Left colon (tissue), 2 donors: ENCODE results near the gene CCDC33. TPM values are rescaled to one million over a fixed set of nuclear protein-coding genes. Genes with fewer than 3 reads are reported as not detected.

ENCODE experiments used
- ATAC-seq: fragments of 200-7000 bp; cut with Tn5 transposase; one replicate; pipeline ENCODE4 v1.9.1; 2020; ENCODE audit warnings: mild to moderate bottlenecking, moderate library complexity
- DNase-seq, 2 donors: peaks; one replicate each; pipeline ENCODE4 v3.0.0-alpha.2; 2020
- intact Hi-C, 2 donors: fragments of 100-400 bp; cut with DNase I in 1 of 2; cut with micrococcal nuclease in 1 of 2; formaldehyde crosslinking; loops; one replicate each; pipeline versions ENCODE4 v1.11.2 to v1.14.0; 2022; cut with DNase I, micrococcal nuclease
- total RNA-seq, 2 donors: library from RNA; stranded (reverse); fragmentation: NEBNext Ultra II Directional; extraction: Animal tissue kit (Norgen Biotek cat#: 25700); gene quantifications; one replicate each; pipeline ENCODE4 v1.2.1, GENCODE V29; 2021
- donor health status: DM: no; HTN: no; CAD: no.
- donor health status: DM: yes; HTN: yes; CAD: no.

The CCDC33 gene
- total RNA-seq, 2 donors from 2014 or later = 0.46 TPM; not detected in 1

DNA sequence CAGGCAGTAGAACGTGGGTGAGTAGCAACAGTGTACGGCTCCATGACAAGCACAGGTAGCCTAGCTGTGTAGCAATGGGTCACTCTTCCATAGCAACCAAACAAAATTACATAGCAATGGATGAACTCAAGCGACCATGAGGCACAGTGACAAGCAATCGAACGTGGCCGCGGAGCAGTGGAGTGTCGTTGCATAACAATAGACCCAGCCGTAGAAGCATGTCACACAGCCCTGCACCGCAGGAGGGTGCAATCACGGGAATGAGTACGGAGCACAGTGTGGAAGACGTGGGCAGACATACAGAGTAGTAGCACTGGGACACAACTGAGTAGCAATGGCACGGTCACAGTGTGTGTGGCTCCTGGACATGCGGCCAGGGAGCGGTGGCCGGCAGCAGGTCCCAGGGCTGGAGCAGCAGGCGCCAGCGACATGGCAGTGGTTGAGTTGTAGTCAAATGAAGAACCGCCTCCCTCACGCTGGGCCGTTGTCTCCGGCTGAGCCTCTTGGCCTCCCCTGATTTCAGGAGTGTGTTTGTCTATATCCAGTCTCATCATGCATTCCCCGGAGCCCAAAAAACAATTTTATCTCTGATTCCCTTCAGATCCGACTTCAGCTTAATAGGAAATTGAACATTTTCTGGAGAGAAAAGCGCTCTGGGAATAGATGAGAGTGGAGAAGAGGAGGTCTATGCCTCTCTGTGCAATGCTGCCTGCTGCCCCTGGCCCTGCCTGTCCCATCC lies 64.1 kb downstream of the CCDC33 start:
- DNase-seq (no peak), ATAC-seq (no peak)
- intact Hi-C loops = no loop called here

DNA sequence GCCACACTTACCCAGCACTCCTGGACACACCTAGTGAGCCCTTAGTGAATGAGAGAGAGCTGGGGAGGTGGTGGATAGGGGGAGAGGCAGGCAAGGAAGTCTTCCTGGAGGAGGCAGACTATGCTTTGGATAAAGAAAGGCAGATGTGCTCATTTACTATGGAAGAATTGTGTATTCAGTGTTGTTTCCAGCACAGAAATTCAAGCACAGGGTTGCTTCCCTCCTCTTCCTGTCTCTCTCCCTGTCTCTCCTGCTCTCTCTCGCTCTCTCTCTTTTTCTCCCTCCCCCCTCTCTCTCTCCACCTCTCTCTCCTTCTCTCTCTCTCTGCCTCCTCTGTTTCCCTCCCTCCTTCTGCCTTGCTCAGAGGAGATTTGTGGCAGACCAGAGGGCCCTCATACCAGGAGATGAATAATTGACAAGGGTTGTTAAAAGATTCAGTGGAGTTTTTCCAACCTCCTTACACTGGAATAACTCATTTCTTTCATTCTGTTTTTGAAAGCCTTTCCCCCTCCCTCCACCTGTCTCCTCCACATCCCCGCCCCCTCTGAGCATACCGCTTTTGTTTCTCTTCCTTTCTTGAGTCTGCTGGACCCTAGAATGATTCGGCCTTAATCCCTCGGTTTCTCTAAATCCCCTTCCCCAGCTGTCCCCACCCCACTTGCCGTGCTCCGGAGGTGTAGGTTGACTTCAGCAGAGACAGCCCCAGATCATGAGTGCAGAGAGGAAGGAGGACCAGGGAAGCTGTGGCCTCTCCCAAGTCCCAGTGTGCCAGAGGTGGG lies 65.6 kb downstream of the CCDC33 start:
- intact Hi-C loops = no loop called here
- no peak for ATAC-seq
- DNase-seq = no peak

- ATAC-seq (peak; percentile 54), DNase-seq (peak in 1 of 2 donors; percentile 46)
- intact Hi-C loops = no loop called here
Measured at GRCh38 chr15:74302821-74303359, 66.8 kb downstream of the CCDC33 start.

GRCh38 chr15:74303741-74304309 lies 67.7 kb downstream of the CCDC33 start:
- DNase-seq = no peak
- intact Hi-C loops = no loop called here
- ATAC-seq = no peak

GRCh38 chr15:74304431-74304830 lies 68.3 kb downstream of the CCDC33 start:
- no peak for ATAC-seq
- intact Hi-C loops = no loop called here
- DNase-seq = no peak

- DNase-seq = no peak
- intact Hi-C loops = loop anchor here in 1 of 2 donors (5.0 kb wide), 1 partner anchor 178 kb away; no protein-coding TSS in a partner anchor
- no peak for ATAC-seq
Measured at GRCh38 chr15:74305687-74306086, 69.6 kb downstream of the CCDC33 start.

DNA sequence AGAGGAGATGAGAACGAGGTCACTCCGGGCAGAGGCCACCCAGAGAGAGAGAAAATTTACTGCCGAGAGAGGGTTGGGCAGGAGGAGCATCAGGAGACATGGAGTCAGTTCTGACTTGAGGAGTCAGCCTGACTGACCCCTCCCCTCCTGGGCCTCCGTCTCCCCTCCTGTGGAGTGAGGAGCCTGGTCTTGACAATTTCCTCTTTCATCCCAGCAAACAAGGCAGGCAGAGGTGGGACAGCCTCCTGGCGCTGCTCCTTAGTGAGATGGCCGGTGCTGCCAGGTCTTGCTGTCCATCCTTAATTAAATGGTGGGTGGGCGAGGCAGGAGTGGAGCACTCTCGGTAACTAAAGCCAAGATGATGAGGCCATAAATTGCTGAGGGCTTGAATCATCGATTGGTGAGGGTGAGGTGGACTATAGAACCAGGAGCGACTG lies 70.7 kb downstream of the CCDC33 start:
- DNase-seq (no peak), ATAC-seq (no peak)
- intact Hi-C loops = loop anchor here in 1 of 2 donors (5.0 kb wide), 1 partner anchor 179 kb away; no protein-coding TSS in a partner anchor

DNA sequence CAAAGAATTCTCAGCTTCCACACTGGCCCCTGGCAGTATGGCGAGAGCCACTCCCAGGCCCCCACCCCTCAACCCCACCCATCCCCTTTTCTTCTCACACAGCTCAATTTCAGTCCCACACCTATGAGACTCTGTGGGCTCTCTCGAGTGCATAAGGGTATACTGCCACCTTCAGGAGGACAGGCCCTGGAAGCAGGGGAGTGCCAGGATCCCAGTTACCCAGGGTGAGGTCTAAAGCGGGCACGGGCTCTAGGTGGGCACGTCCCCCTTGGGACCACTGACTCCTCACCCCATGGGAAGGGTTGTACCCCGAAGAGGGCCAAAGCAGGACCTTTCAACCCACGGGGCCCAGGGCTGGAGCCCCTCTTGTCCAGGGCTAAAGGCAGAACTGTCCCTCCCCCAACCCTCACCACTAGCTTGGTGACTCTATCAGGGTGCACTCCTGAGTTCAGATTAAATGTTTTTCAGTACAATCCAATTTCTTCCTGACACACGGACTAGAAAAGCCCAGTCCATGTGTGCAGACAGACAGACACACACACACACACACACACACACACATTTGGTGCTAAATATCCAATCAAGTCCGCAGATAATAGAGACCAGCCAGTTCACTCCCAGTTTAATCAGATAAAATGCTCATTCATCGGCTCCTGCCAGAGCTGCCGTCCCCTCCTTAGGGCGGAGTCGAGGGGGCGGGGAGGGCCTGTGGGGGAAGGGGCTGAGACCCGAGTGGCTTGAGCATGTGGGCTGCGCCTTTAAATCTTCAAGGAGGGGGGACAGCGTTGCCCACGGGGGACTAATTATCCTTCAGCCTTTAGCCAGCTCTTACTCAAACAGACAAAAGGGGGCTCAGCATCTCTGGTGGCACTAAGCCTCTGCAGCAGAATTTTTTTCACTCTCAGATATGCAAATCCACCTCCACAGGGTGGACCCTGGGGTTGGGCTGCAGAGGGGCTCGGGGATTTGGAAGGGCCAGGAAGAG lies 72.0 kb downstream of the CCDC33 start:
- intact Hi-C loops = loop anchor here in 1 of 2 donors (5.0 kb wide), 1 partner anchor 181 kb away; no protein-coding TSS in a partner anchor
- DNase-seq = peak in 1 of 2 donors; percentile 47
- peak; percentile 80 for ATAC-seq

DNA sequence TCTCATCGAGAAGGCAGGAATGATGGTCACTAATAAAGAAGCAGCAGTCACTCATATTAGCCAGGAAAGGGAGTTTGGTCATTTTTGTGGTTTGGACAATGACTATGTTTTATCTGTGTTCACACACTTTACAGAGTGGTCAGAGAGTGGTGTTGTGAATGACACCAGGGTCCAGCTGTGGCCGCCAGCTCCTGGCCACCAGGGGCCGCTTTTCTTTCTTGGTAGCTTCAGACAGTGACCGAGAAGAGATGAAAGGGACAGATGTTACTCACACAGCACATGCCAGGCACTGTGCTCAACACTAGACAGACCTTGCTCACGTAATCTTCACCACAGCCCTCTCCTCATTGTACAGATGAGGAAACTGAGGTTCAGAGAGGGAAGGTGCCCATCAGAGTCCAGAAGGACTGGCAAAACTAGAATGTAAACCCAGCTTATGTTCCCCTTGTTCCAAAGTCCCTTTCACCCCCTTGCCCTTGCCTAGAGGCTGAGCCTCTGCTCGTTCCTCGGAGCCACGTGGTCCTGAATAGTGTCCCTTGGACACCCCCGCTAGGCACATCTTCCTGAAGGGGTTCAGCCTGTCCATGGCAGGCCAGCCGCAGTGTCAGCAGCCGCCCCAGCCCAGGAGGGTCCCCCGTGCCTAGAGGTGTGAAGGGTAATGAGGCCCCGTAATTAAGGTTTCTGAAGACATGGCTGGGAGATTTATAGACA lies 75.8 kb downstream of the CCDC33 start:
- peak in 1 of 2 donors; percentile 25 for DNase-seq
- intact Hi-C loops = no loop called here
- peak; percentile 46 for ATAC-seq

DNA sequence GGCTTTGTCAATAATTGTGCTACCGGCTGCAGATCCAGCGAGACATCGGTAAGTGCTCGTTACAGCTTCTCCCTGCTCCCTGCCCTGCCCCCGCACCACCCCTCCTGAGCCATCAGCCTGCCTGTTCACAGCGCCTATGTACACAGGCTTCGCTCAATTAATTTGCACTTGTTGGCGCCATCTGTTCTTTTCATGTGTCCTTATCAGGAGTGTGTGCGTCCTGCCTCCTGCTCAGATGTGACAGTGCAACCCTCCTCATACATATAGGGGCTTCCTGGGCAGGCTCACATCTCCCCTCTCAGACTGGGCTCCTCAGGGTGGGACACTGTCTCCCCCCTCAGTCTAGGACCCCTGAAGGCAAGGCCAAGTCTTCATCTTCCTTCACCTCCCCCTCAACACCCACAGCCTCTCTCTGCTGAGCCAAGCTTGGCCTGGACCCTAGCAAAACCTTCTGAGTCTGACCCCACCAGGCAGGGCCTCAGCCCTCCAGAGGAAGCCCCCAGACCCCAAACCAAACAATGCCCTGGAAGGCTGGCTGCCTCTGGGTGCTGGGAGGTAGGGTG lies 76.4 kb downstream of the CCDC33 start:
- ATAC-seq = peak; percentile 52
- intact Hi-C loops = no loop called here
- DNase-seq = no peak

DNA sequence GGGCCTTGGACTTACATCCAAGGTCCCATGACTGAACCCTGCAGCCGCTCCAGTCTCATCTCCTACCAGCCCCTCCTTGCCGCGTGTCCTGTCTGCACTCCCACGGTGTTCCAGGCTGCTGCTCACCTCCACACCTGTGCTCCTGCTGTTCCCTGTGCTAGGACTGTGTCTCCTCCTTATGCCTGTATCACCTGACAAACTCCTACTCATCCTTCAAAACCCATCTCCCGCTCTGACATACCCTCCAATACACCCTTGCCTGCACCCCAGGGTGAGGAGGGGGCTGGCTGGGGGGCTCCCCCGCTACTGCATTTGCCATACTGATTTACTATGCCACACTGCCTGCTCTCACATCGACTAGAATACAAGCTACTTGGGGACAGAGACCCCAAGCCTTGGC lies 77.8 kb downstream of the CCDC33 start:
- ATAC-seq (no peak), DNase-seq (no peak)
- intact Hi-C loops = no loop called here

DNA sequence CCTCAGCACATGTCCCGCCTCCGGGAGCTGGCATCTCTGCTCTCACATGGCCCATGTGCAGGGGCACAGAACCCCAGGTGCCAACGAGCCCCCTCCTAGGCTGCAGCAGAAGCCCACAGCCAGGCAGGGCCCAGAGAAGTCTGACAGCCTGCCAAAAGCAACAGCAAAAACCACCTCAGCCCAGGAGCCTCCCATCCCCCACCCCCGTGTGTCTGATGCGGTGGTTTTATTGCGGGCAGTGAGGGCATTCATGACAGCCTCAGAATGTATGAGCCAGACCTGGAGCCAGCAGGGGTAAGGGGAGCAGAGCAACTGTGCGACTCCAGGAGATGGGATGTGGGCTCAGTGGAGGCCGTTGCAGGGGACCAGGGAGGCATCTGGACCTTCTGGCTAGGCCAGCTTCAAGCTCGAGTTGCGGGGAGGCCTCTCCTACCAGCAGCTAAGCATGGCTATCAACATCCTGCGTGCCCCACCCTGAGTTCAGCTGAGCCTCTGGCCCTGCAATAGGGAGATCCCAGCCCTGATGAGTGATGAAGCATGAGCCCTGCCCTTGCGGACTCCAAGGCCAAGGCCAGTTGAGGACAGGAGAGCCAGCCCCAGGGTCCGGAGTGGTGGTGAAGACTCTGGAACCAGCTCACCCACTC lies 78.8 kb downstream of the CCDC33 start:
- intact Hi-C loops = no loop called here
- ATAC-seq = no peak
- DNase-seq = no peak

GRCh38 chr15:74315626-74316025 lies 79.5 kb downstream of the CCDC33 start:
- DNase-seq = no peak
- intact Hi-C loops = no loop called here
- no peak for ATAC-seq

GRCh38 chr15:74316141-74316540 lies 80.0 kb downstream of the CCDC33 start:
- intact Hi-C loops = no loop called here
- DNase-seq = no peak
- no peak for ATAC-seq

GRCh38 chr15:74317820-74318375 lies 81.8 kb downstream of the CCDC33 start:
- DNase-seq (peak; percentile 34 to 40), ATAC-seq (no peak)
- intact Hi-C loops = no loop called here

GRCh38 chr15:74318376-74319137 lies 82.4 kb downstream of the CCDC33 start:
- ATAC-seq = no peak
- no peak for DNase-seq
- intact Hi-C loops = no loop called here
